ENCODE measurements around the gene EMCN. TPM values are rescaled to one million over a fixed set of nuclear protein-coding genes. Genes with fewer than 3 reads are reported as not detected.

The EMCN gene
- total RNA-seq, 1 experiment from 2014 or later, result not detected

- no peak for TF ChIP-seq CTCF (IDR thresholded peaks at IDR 0.05)
- no peak for TF ChIP-seq TCF7L2 (IDR thresholded peaks at IDR 0.05; ENCODE audit: low read depth, low read length)
- TF ChIP-seq SIN3A (IDR thresholded peaks at IDR 0.05; ENCODE audit: borderline replicate concordance, insufficient read depth, low read depth, low read length), result no peak
- TF ChIP-seq REST (IDR thresholded peaks at IDR 0.05; ENCODE audit: insufficient read depth in 1 of 2, low read depth in 2 of 2, low read length in 1 of 2), result no peak
- no peak for TF ChIP-seq POLR2AphosphoS5 (IDR thresholded peaks at IDR 0.05; ENCODE audit: low read depth, low read length)
- in situ Hi-C loops (cut with HindIII; ENCODE audit: low pct_unique_long_range_greater_than_20kb, low sequenced_read_pairs) (no loop called here), intact Hi-C loops (cut with micrococcal nuclease; ENCODE audit: unreplicated experiment) (no loop called here)
- H3K27ac ChIP-seq (ENCODE audit: low read length), result no peak overlapping the region
- ChIA-PET CTCF (no interaction called here), POLR2A (no interaction called here)
- no peaks in the 10 kb centered on the region for H3K9me3 ChIP-seq (ENCODE audit: control insufficient read depth, insufficient read depth, low read depth, low read length)
- DNase-seq (ENCODE audit: low read depth, low spot score) (no peak), ATAC-seq (no peak)
- BruUV-seq (replicated peaks), result no TSS peak
- no peaks in the 10 kb centered on the region for H3K36me3 ChIP-seq (ENCODE audit: control insufficient read depth, insufficient read depth, low read length)
- H3K27me3 ChIP-seq (ENCODE audit: control insufficient read depth, insufficient read depth, low read length), result no peaks in the 10 kb centered on the region
- no peak overlapping the region for H3K4me3 ChIP-seq (ENCODE audit: low read depth in 2 of 2, low read length in 2 of 2)
- no peaks in the 10 kb centered on the region for H3K4me1 ChIP-seq (ENCODE audit: control insufficient read depth, insufficient read depth, low read length)
These were observed 34.0 kb downstream of the EMCN start for GRCh38 chr4:100483796-100484195.

GRCh38 chr4:100479971-100480370 lies 37.9 kb downstream of the EMCN start:
- intact Hi-C loops (cut with micrococcal nuclease; ENCODE audit: unreplicated experiment), result no loop called here
- H3K9me3 ChIP-seq (ENCODE audit: control insufficient read depth, insufficient read depth, low read depth, low read length), result no peaks in the 10 kb centered on the region
- in situ Hi-C loops (cut with HindIII; ENCODE audit: low pct_unique_long_range_greater_than_20kb, low sequenced_read_pairs), result no loop called here
- H3K4me1 ChIP-seq (ENCODE audit: control insufficient read depth, insufficient read depth, low read length), result no peaks in the 10 kb centered on the region
- no peaks in the 10 kb centered on the region for H3K27me3 ChIP-seq (ENCODE audit: control insufficient read depth, insufficient read depth, low read length)
- TF ChIP-seq SIN3A (IDR thresholded peaks at IDR 0.05; ENCODE audit: borderline replicate concordance, insufficient read depth, low read depth, low read length) (no peak), REST (IDR thresholded peaks at IDR 0.05; ENCODE audit: insufficient read depth in 1 of 2, low read depth in 2 of 2, low read length in 1 of 2) (no peak), CTCF (IDR thresholded peaks at IDR 0.05) (no peak), POLR2AphosphoS5 (IDR thresholded peaks at IDR 0.05; ENCODE audit: low read depth, low read length) (no peak), TCF7L2 (IDR thresholded peaks at IDR 0.05; ENCODE audit: low read depth, low read length) (no peak)
- ATAC-seq (no peak), DNase-seq (ENCODE audit: low read depth, low spot score) (no peak)
- no peak overlapping the region for H3K4me3 ChIP-seq (ENCODE audit: low read depth in 2 of 2, low read length in 2 of 2)
- BruUV-seq (replicated peaks), result no TSS peak
- POLR2A ChIA-PET, result no interaction called here
- no peaks in the 10 kb centered on the region for H3K36me3 ChIP-seq (ENCODE audit: control insufficient read depth, insufficient read depth, low read length)
- H3K27ac ChIP-seq (ENCODE audit: low read length), result no peak overlapping the region
- CTCF ChIA-PET, result no interaction called here

Measured in Panc1 (cell line).